GM19193 (cell line): ENCODE results near the gene PXN.

Experiments
- POLR2A ChIP-seq: IDR thresholded peaks from 4 replicates; pipeline ENCODE4 v1.6.1; 2011; ENCODE audit not compliant: insufficient read depth, insufficient read length; ENCODE audit errors: extremely low read depth

The PXN gene

GRCh38 chr12:120224304-120225199 is 41.0 kb downstream of the PXN start:
- no peak for TF ChIP-seq POLR2A

GRCh38 chr12:120223458-120224303 is 41.8 kb downstream of the PXN start:
- TF ChIP-seq POLR2A = no peak

GRCh38 chr12:120222288-120222832 is 43.2 kb downstream of the PXN start:
- no peak for TF ChIP-seq POLR2A

- TF ChIP-seq POLR2A = no peak
These were observed 44.0 kb downstream of the PXN start for GRCh38 chr12:120221576-120221900.

GRCh38 chr12:120220838-120221575 is 44.5 kb downstream of the PXN start:
- no peak for TF ChIP-seq POLR2A

GRCh38 chr12:120218680-120219606 is 46.6 kb downstream of the PXN start:
- TF ChIP-seq POLR2A = no peak

GRCh38 chr12:120216742-120217605 is 48.6 kb downstream of the PXN start:
- TF ChIP-seq POLR2A = no peak

GRCh38 chr12:120215766-120216735 is 49.5 kb downstream of the PXN start:
- no peak for TF ChIP-seq POLR2A

GRCh38 chr12:120215357-120215735 is 50.2 kb downstream of the PXN start:
- TF ChIP-seq POLR2A = no peak

GRCh38 chr12:120214626-120215356 is 50.7 kb downstream of the PXN start:
- TF ChIP-seq POLR2A = no peak

GRCh38 chr12:120213758-120214157 is 51.8 kb downstream of the PXN start:
- TF ChIP-seq POLR2A = no peak
